ENCODE results near the gene TWSG1. TPM values are rescaled to one million over a fixed set of nuclear protein-coding genes. Genes with fewer than 3 reads are reported as not detected.
"Not testable (repeated sequence)": the region's sequence is repeated elsewhere in the genome, so short reads cannot be mapped to it uniquely, and the experiment has no call there.

TWSG1 gene
- total RNA-seq, 1 donor: 101 TPM

- no peak overlapping the region for H3K27ac ChIP-seq (ENCODE audit: low read depth, low read length)
- no peak overlapping the region for H3K4me2 ChIP-seq (ENCODE audit: insufficient read depth, low read length)
- H3K36me3 ChIP-seq (ENCODE audit: insufficient read depth, low read length): no peaks in the 10 kb centered on the region
- H3K27me3 ChIP-seq (ENCODE audit: insufficient read depth, low read length): no peaks in the 10 kb centered on the region
- H3K4me3 ChIP-seq (ENCODE audit: insufficient read depth, low read length): no peak overlapping the region
- no peaks in the 10 kb centered on the region for H3K9me3 ChIP-seq (ENCODE audit: low read depth, low read length)
- H3K4me1 ChIP-seq (ENCODE audit: insufficient read depth, low read length): no peaks in the 10 kb centered on the region
- no peak overlapping the region for H2AFZ ChIP-seq (ENCODE audit: low read length)
- no peaks in the 10 kb centered on the region for H3K79me2 ChIP-seq (ENCODE audit: insufficient read depth, low read length)
- TF ChIP-seq CTCF (IDR thresholded peaks at IDR 0.05; ENCODE audit: extremely low read depth, low read depth, low read length): no peak
- DNase-seq (ENCODE audit: insufficient read length, low spot score, missing footprints): peak; percentile 67
- no peaks in the 10 kb centered on the region for H4K20me1 ChIP-seq (ENCODE audit: insufficient read depth, low read length)
These were observed 94.5 kb downstream of the TWSG1 start for GRCh38 chr18:9428862-9429661.

- H3K9me3 ChIP-seq (ENCODE audit: low read depth, low read length): no peaks in the 10 kb centered on the region
- no peaks in the 10 kb centered on the region for H4K20me1 ChIP-seq (ENCODE audit: insufficient read depth, low read length)
- H3K27ac ChIP-seq (ENCODE audit: low read depth, low read length): no peak overlapping the region
- no peak for DNase-seq (ENCODE audit: insufficient read length, low spot score, missing footprints)
- no peak overlapping the region for H3K4me2 ChIP-seq (ENCODE audit: insufficient read depth, low read length)
- H2AFZ ChIP-seq (ENCODE audit: low read length): no peak overlapping the region
- H3K4me1 ChIP-seq (ENCODE audit: insufficient read depth, low read length): no peaks in the 10 kb centered on the region
- no peaks in the 10 kb centered on the region for H3K36me3 ChIP-seq (ENCODE audit: insufficient read depth, low read length)
- no peak overlapping the region for H3K4me3 ChIP-seq (ENCODE audit: insufficient read depth, low read length)
- no peaks in the 10 kb centered on the region for H3K79me2 ChIP-seq (ENCODE audit: insufficient read depth, low read length)
- no peak for TF ChIP-seq CTCF (IDR thresholded peaks at IDR 0.05; ENCODE audit: extremely low read depth, low read depth, low read length)
- H3K27me3 ChIP-seq (ENCODE audit: insufficient read depth, low read length): no peaks in the 10 kb centered on the region
These were observed 95.1 kb downstream of the TWSG1 start for GRCh38 chr18:9429662-9429993.

GRCh38 chr18:9430315-9430714 is 95.7 kb downstream of the TWSG1 start:
- H2AFZ ChIP-seq (ENCODE audit: low read length); H4K20me1 ChIP-seq (ENCODE audit: insufficient read depth, low read length); H3K36me3 ChIP-seq (ENCODE audit: insufficient read depth, low read length); H3K4me3 ChIP-seq (ENCODE audit: insufficient read depth, low read length); H3K4me1 ChIP-seq (ENCODE audit: insufficient read depth, low read length); H3K4me2 ChIP-seq (ENCODE audit: insufficient read depth, low read length); H3K79me2 ChIP-seq (ENCODE audit: insufficient read depth, low read length); H3K9me3 ChIP-seq (ENCODE audit: low read depth, low read length); H3K27me3 ChIP-seq (ENCODE audit: insufficient read depth, low read length); H3K27ac ChIP-seq (ENCODE audit: low read depth, low read length); DNase-seq (ENCODE audit: insufficient read length, low spot score, missing footprints): not testable (repeated sequence)

- no peak for DNase-seq (ENCODE audit: insufficient read length, low spot score, missing footprints)
- no peak for TF ChIP-seq CTCF (IDR thresholded peaks at IDR 0.05; ENCODE audit: extremely low read depth, low read depth, low read length)
- H3K4me1 ChIP-seq (ENCODE audit: insufficient read depth, low read length): no peaks in the 10 kb centered on the region
- no peaks in the 10 kb centered on the region for H3K36me3 ChIP-seq (ENCODE audit: insufficient read depth, low read length)
- no peaks in the 10 kb centered on the region for H3K9me3 ChIP-seq (ENCODE audit: low read depth, low read length)
- H3K4me2 ChIP-seq (ENCODE audit: insufficient read depth, low read length): no peak overlapping the region
- H3K4me3 ChIP-seq (ENCODE audit: insufficient read depth, low read length): no peak overlapping the region
- H3K79me2 ChIP-seq (ENCODE audit: insufficient read depth, low read length): no peaks in the 10 kb centered on the region
- no peaks in the 10 kb centered on the region for H3K27me3 ChIP-seq (ENCODE audit: insufficient read depth, low read length)
- no peaks in the 10 kb centered on the region for H4K20me1 ChIP-seq (ENCODE audit: insufficient read depth, low read length)
- no peak overlapping the region for H2AFZ ChIP-seq (ENCODE audit: low read length)
- H3K27ac ChIP-seq (ENCODE audit: low read depth, low read length): no peak overlapping the region
These were observed 96.7 kb downstream of the TWSG1 start for GRCh38 chr18:9431296-9431695.

GRCh38 chr18:9433122-9433521 is 98.5 kb downstream of the TWSG1 start:
- H3K27me3 ChIP-seq (ENCODE audit: insufficient read depth, low read length); H4K20me1 ChIP-seq (ENCODE audit: insufficient read depth, low read length); H3K27ac ChIP-seq (ENCODE audit: low read depth, low read length): not testable (repeated sequence)

More at GRCh38 chr18:9433122-9433521, 98.5 kb downstream of the TWSG1 start:
- H3K4me3 ChIP-seq (ENCODE audit: insufficient read depth, low read length); H3K9me3 ChIP-seq (ENCODE audit: low read depth, low read length); H3K79me2 ChIP-seq (ENCODE audit: insufficient read depth, low read length); H3K4me2 ChIP-seq (ENCODE audit: insufficient read depth, low read length); H2AFZ ChIP-seq (ENCODE audit: low read length); H3K4me1 ChIP-seq (ENCODE audit: insufficient read depth, low read length); DNase-seq (ENCODE audit: insufficient read length, low spot score, missing footprints); H3K36me3 ChIP-seq (ENCODE audit: insufficient read depth, low read length): not testable (repeated sequence)
